Panc1 (cell line): ENCODE measurements around the gene BCL11B.

Experiments
- TF ChIP-seq, protein P1 (sequence below), 2 experiments: IDR thresholded peaks; 2 replicates each; pipeline ENCODE4 v1.6.1; 2011 to 2012; ENCODE audit warnings: low read depth in 2 of 2, control low read depth in 1 of 2, low read length in 1 of 2, mild to moderate bottlenecking in 1 of 2, moderate library complexity in 1 of 2; ENCODE audit not compliant: insufficient read depth in 1 of 2
- TF ChIP-seq, protein P2 (sequence below): fragments of 450-650 bp; IDR thresholded peaks from 2 replicates; pipeline ENCODE4 v1.5.1; 2017; ENCODE audit warnings: mild to moderate bottlenecking

DNA sequence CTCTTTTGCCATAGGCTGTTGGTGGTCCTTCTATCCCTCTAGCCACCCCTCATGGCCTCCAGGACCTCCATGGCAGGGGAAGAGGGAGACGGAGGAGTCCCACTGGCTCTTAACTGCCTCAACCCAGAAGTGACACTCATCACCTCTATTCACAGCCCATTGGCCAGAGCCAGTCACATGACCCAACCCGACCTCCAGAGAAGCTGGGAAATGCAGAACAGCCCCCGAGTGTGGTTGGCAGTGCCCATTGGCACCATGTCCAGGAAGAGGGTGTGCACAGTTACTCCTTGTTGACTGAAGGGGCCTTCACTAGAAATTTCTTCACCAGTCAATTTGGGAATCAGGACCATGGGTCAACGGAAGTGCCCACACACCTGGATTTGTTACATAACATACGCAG, 17.0 kb upstream of the BCL11B start:
- TF ChIP-seq, protein P1, sequence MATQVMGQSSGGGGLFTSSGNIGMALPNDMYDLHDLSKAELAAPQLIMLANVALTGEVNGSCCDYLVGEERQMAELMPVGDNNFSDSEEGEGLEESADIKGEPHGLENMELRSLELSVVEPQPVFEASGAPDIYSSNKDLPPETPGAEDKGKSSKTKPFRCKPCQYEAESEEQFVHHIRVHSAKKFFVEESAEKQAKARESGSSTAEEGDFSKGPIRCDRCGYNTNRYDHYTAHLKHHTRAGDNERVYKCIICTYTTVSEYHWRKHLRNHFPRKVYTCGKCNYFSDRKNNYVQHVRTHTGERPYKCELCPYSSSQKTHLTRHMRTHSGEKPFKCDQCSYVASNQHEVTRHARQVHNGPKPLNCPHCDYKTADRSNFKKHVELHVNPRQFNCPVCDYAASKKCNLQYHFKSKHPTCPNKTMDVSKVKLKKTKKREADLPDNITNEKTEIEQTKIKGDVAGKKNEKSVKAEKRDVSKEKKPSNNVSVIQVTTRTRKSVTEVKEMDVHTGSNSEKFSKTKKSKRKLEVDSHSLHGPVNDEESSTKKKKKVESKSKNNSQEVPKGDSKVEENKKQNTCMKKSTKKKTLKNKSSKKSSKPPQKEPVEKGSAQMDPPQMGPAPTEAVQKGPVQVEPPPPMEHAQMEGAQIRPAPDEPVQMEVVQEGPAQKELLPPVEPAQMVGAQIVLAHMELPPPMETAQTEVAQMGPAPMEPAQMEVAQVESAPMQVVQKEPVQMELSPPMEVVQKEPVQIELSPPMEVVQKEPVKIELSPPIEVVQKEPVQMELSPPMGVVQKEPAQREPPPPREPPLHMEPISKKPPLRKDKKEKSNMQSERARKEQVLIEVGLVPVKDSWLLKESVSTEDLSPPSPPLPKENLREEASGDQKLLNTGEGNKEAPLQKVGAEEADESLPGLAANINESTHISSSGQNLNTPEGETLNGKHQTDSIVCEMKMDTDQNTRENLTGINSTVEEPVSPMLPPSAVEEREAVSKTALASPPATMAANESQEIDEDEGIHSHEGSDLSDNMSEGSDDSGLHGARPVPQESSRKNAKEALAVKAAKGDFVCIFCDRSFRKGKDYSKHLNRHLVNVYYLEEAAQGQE (IDR thresholded peaks at IDR 0.05; ENCODE audit: insufficient read depth in 1 of 2, low read depth in 2 of 2, low read length in 1 of 2): no peak
- TF ChIP-seq, protein P2, sequence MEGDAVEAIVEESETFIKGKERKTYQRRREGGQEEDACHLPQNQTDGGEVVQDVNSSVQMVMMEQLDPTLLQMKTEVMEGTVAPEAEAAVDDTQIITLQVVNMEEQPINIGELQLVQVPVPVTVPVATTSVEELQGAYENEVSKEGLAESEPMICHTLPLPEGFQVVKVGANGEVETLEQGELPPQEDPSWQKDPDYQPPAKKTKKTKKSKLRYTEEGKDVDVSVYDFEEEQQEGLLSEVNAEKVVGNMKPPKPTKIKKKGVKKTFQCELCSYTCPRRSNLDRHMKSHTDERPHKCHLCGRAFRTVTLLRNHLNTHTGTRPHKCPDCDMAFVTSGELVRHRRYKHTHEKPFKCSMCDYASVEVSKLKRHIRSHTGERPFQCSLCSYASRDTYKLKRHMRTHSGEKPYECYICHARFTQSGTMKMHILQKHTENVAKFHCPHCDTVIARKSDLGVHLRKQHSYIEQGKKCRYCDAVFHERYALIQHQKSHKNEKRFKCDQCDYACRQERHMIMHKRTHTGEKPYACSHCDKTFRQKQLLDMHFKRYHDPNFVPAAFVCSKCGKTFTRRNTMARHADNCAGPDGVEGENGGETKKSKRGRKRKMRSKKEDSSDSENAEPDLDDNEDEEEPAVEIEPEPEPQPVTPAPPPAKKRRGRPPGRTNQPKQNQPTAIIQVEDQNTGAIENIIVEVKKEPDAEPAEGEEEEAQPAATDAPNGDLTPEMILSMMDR: no peak
